Sigmoid colon (tissue), 7 donors: ENCODE measurements around the gene FOXP3. TPM values are rescaled to one million over a fixed set of nuclear protein-coding genes. Genes with fewer than 3 reads are reported as not detected.
A peak's percentile ranks its signal among the peaks of the same experiment; 100 is the strongest.

ENCODE experiments used
- DNase-seq: peaks from one replicate; pipeline ENCODE4 v3.0.0-alpha.2; 2019
- H3K27ac ChIP-seq, 4 donors: fragments of 200-600 bp; sonication (generic); one replicate each; pipeline ENCODE4 v1.5.1; 2016 to 2019; ENCODE audit warnings: mild to moderate bottlenecking in 1 of 4
- H3K27me3 ChIP-seq, 3 donors: fragments of 200-600 bp; sonication (generic); one replicate each; pipeline ENCODE4 v1.5.1; 2019; ENCODE audit warnings: mild to moderate bottlenecking in 1 of 3
- H3K36me3 ChIP-seq, 4 donors: fragments of 200-600 bp; sonication (generic); one replicate each; pipeline ENCODE4 v1.5.1; 2016 to 2019
- H3K4me1 ChIP-seq, 4 donors: fragments of 200-600 bp; sonication (generic); one replicate each; pipeline ENCODE4 v1.5.1; 2017 to 2019
- H3K4me3 ChIP-seq, 4 donors: fragments of 200-600 bp; sonication (generic); one replicate each; pipeline ENCODE4 v1.5.1; 2017 to 2019; ENCODE audit warnings: mild to moderate bottlenecking in 2 of 4, moderate library complexity in 1 of 4
- H3K9me3 ChIP-seq, 4 donors: fragments of 200-600 bp in 3 of 4; sonication (generic) in 3 of 4; one replicate each; pipeline versions ENCODE4 v1.5.1 to v1.6.1; 2013 to 2019
- CTCF ChIP-seq, 4 experiments: fragments of 450-650 bp in 3 of 4; fragments of 200-600 bp in 1 of 4; IDR thresholded peaks; one replicate each; pipeline ENCODE4 v1.5.1; 2016 to 2019; ENCODE audit warnings: antibody characterized with exemption in 4 of 4, mild to moderate bottlenecking in 3 of 4, moderate library complexity in 2 of 4
- EP300 ChIP-seq, 4 donors: sonication (generic); formaldehyde crosslinking; IDR thresholded peaks; one replicate each; pipeline ENCODE4 v1.6.1; 2017; ENCODE audit warnings: antibody characterized with exemption in 4 of 4
- POLR2A ChIP-seq, 2 donors: fragments of 450-650 bp; IDR thresholded peaks; one replicate each; pipeline ENCODE4 v1.6.1; 2016; ENCODE audit warnings: antibody characterized with exemption in 2 of 2, mild to moderate bottlenecking in 2 of 2, moderate library complexity in 2 of 2
- POLR2AphosphoS5 ChIP-seq, 4 donors: sonication (generic); formaldehyde crosslinking; IDR thresholded peaks; one replicate each; pipeline ENCODE4 v1.6.1; 2017; ENCODE audit warnings: antibody characterized with exemption in 4 of 4
- WGBS, 2 donors: extraction: QIAGEN DNeasy Blood & Tissue Kit; methylation state at CpG; one replicate each; pipeline ENCODE4 v1.1.7; 2013; 5-methylcytosine and 5-hydroxymethylcytosine counted together
- intact Hi-C: fragments of 100-400 bp; cut with DNase I; formaldehyde crosslinking; loops from one replicate; pipeline ENCODE4 v1.15.1; 2023
- polyA plus RNA-seq, 3 donors: library from polyadenylated mRNA; stranded (reverse); fragments of 200-250 nt; gene quantifications; one replicate each; pipeline ENCODE4 v1.2.3, GENCODE V29; 2013
- total RNA-seq, 4 donors: library from RNA; depleted of rRNA; stranded (reverse); fragments of >200 nt; gene quantifications; one replicate each; pipeline ENCODE4 v1.1.0, GENCODE V29; 2016
- donor health status: healthy with polysubstance abuse.
- donor health status: Bipolar disorder and iron deficiency.
- donor health status: healthy.

FOXP3 gene
- total and polyA plus RNA-seq, 7 donors: 3.1 TPM; not detected in 6

GRCh38 chrX:49286136-49286535 is 21.6 kb upstream of the FOXP3 start:
- Histone ChIP-seq H3K9me3 (no peaks in the 10 kb centered on the region), H3K27me3 (no peaks in the 10 kb centered on the region), H3K36me3 (no peaks in the 10 kb centered on the region), H3K27ac (no peak overlapping the region), H3K4me1 (no peaks in the 10 kb centered on the region), H3K4me3 (no peak overlapping the region)
- intact Hi-C loops: loop anchor here (10.0 kb wide), 1 partner anchor 589 kb away; the partner anchor contains the start of gene USP27X
- no peak for DNase-seq
- 97% methylated on average over 18 of the region's 18 CpGs for WGBS, 2 donors
- no peak for TF ChIP-seq EP300 (IDR thresholded peaks at IDR 0.05)

DNA sequence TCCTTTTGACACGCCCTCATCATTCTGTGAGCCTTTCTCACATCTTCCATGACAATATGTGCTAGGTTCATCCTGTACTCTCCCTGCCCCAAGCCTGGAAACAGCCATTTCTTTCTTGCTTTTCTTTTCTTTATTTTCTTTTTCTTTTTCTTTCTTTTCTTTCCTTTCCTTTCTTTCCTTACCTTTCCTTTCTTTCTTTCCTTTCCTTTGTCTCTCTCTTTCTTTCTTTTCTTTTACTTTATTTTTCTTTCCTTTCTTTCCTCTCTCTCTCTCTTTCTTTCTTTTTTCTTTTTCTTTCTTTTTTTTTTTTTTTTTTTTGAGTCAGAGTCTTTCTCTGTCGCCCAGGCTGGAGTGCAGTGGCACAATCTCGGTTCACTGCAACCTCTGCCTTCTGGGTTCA is 19.7 kb upstream of the FOXP3 start:
- H3K36me3 ChIP-seq: no peaks in the 10 kb centered on the region
- DNase-seq: no peak
- no peaks in the 10 kb centered on the region for H3K9me3 ChIP-seq
- H3K4me3 ChIP-seq: no peak overlapping the region
- TF ChIP-seq EP300 (IDR thresholded peaks at IDR 0.05) (no peak), POLR2AphosphoS5 (IDR thresholded peaks at IDR 0.05) (no peak), CTCF (IDR thresholded peaks at IDR 0.05) (no peak), POLR2A (IDR thresholded peaks at IDR 0.05) (no peak)
- no peaks in the 10 kb centered on the region for H3K4me1 ChIP-seq
- intact Hi-C loops: loop anchor here (10.0 kb wide), 1 partner anchor 591 kb away; the partner anchor contains the start of gene USP27X
- no peak overlapping the region for H3K27ac ChIP-seq
- no peaks in the 10 kb centered on the region for H3K27me3 ChIP-seq
- 90 to 91% methylated on average over 3 of the region's 3 CpGs for WGBS, 2 donors

- peak; percentile 65 for DNase-seq
- intact Hi-C loops: loop anchor here (10.0 kb wide), 1 partner anchor 592 kb away; the partner anchor contains the start of gene USP27X
- H3K27ac ChIP-seq: no peak overlapping the region
Observed at GRCh38 chrX:49282647-49283011, 18.1 kb upstream of the FOXP3 start.

GRCh38 chrX:49278081-49278480 is 13.6 kb upstream of the FOXP3 start:
- DNase-seq: peak; percentile 40
- Histone ChIP-seq H3K27ac (no peak overlapping the region), H3K27me3 (no peaks in the 10 kb centered on the region), H3K4me1 (peaks cover 0 to 6% (median under 1%) of the 10 kb centered on the region in 4 donors), H3K4me3 (no peak overlapping the region), H3K9me3 (no peaks in the 10 kb centered on the region), H3K36me3 (no peaks in the 10 kb centered on the region)
- WGBS, 2 donors: 92 to 93% methylated on average over 3 of the region's 3 CpGs
- intact Hi-C loops: no loop called here
- TF ChIP-seq CTCF (IDR thresholded peaks at IDR 0.05) (no peak), POLR2AphosphoS5 (IDR thresholded peaks at IDR 0.05) (no peak), EP300 (IDR thresholded peaks at IDR 0.05) (no peak), POLR2A (IDR thresholded peaks at IDR 0.05) (no peak)

More at GRCh38 chrX:49282647-49283011, 18.1 kb upstream of the FOXP3 start:
- Histone ChIP-seq H3K27me3 (no peaks in the 10 kb centered on the region), H3K36me3 (no peaks in the 10 kb centered on the region), H3K4me3 (no peak overlapping the region), H3K9me3 (no peaks in the 10 kb centered on the region), H3K4me1 (no peaks in the 10 kb centered on the region)
- 32 to 57% methylated on average over 11 of the region's 11 CpGs for WGBS, 2 donors
- peak in 2 of 4 experiments; percentile 14 to 18 for TF ChIP-seq CTCF (IDR thresholded peaks at IDR 0.05)
- TF ChIP-seq EP300 (IDR thresholded peaks at IDR 0.05): no peak

GRCh38 chrX:49277535-49277830 is 13.0 kb upstream of the FOXP3 start:
- Histone ChIP-seq H3K27me3 (no peaks in the 10 kb centered on the region), H3K27ac (no peak overlapping the region), H3K4me3 (no peak overlapping the region), H3K9me3 (no peaks in the 10 kb centered on the region), H3K36me3 (no peaks in the 10 kb centered on the region), H3K4me1 (peaks cover 0 to 10% (median 3%) of the 10 kb centered on the region in 4 donors)
- no peak for DNase-seq
- 69 to 82% methylated on average over 3 of the region's 3 CpGs for WGBS, 2 donors
- intact Hi-C loops: no loop called here
- TF ChIP-seq POLR2AphosphoS5 (IDR thresholded peaks at IDR 0.05): no peak
- no peak for TF ChIP-seq POLR2A (IDR thresholded peaks at IDR 0.05)
- TF ChIP-seq CTCF (IDR thresholded peaks at IDR 0.05): no peak
- TF ChIP-seq EP300 (IDR thresholded peaks at IDR 0.05): no peak
